B cell (primary cell): ENCODE results near the gene SERINC5. TPM values are rescaled to one million over a fixed set of nuclear protein-coding genes. Genes with fewer than 3 reads are reported as not detected.

ENCODE experiments used
- ATAC-seq: fragments of 200-7000 bp; cut with Tn5 transposase; one replicate; pipeline ENCODE4 v1.10.0; 2021; ENCODE audit warnings: low read depth, mild to moderate bottlenecking, moderate number of reproducible peaks, moderate library complexity
- CTCF ChIA-PET: fragments of 350-600 bp; sonication (Branson Sonifier 250); formaldehyde crosslinking; loops from one replicate; lab custom pipeline; 2021; ENCODE audit warnings: antibody characterized with exemption, inconsistent platforms; lab: Charles Lee
- POLR2A ChIA-PET: fragments of 350-600 bp; sonication (Branson Sonifier 250); formaldehyde crosslinking; loops from one replicate; lab custom pipeline; 2021; ENCODE audit warnings: antibody characterized with exemption; lab: Charles Lee
- DNase-seq: peaks from one replicate; pipeline ENCODE4 v3.0.0; 2013
- H2AFZ ChIP-seq: 2 replicates; pipeline ENCODE4 v1.6.1; 2012; ENCODE audit warnings: mild to moderate bottlenecking, low read depth, low read length; ENCODE audit not compliant: insufficient read depth, poor library complexity, severe bottlenecking
- H3K27ac ChIP-seq, 2 donors: 1 replicate in 1 of 2; 2 replicates in 1 of 2; pipeline ENCODE4 v1.5.1; 2012 to 2013; ENCODE audit warnings: low read length in 2 of 2, mild to moderate bottlenecking in 2 of 2, moderate library complexity in 1 of 2
- H3K27me3 ChIP-seq, 4 experiments: fragments of 200-600 bp in 1 of 4; sonication (generic) in 1 of 4; replicated peaks in 1 of 4; 1 replicate in 2 of 4; 2 replicates in 2 of 4; pipeline versions ENCODE4 v1.6.1 to v1.7.0; 2013 to 2016; ENCODE audit warnings: low read length in 3 of 4, mild to moderate bottlenecking in 2 of 4, mixed read lengths in 1 of 4, moderate library complexity in 1 of 4; ENCODE audit not compliant: insufficient read depth in 4 of 4, control insufficient read depth in 3 of 4; ENCODE audit errors: control extremely low read depth in 1 of 4
- H3K36me3 ChIP-seq, 2 experiments: replicated peaks in 1 of 2; 1 replicate in 1 of 2; 2 replicates in 1 of 2; pipeline versions ENCODE4 v1.6.1 to v1.7.1; 2013; ENCODE audit warnings: low read length in 1 of 2; ENCODE audit not compliant: insufficient read depth in 2 of 2, control insufficient read depth in 1 of 2; ENCODE audit errors: control extremely low read depth in 1 of 2, extremely low read depth in 1 of 2
- H3K4me1 ChIP-seq, 2 donors: fragments of 200-600 bp in 1 of 2; sonication (generic) in 1 of 2; 1 replicate in 1 of 2; 2 replicates in 1 of 2; pipeline versions ENCODE4 v1.5.1 to v1.6.1; 2013 to 2017; ENCODE audit warnings: low read length in 2 of 2; ENCODE audit not compliant: control insufficient read depth in 2 of 2, insufficient read depth in 2 of 2
- H3K4me2 ChIP-seq: replicated peaks from 2 replicates; pipeline ENCODE3; 2012; ENCODE audit warnings: mild to moderate bottlenecking, low read depth, low read length; ENCODE audit not compliant: poor library complexity, severe bottlenecking
- H3K4me3 ChIP-seq, 5 experiments: fragments of 200-600 bp in 1 of 5; sonication (generic) in 1 of 5; 1 replicate in 3 of 5; 2 replicates in 2 of 5; pipeline versions ENCODE4 v1.5.1 to v1.7.0; 2011 to 2016; ENCODE audit warnings: low read length in 4 of 5, mild to moderate bottlenecking in 4 of 5, low read depth in 2 of 5, control low read depth in 1 of 5, moderate library complexity in 1 of 5; ENCODE audit not compliant: insufficient read depth in 1 of 5; ENCODE audit errors: control extremely low read depth in 1 of 5, extremely low read depth in 1 of 5
- H3K79me2 ChIP-seq: fragments of 200-600 bp; sonication (generic); one replicate; pipeline ENCODE4 v1.6.0; 2016; ENCODE audit warnings: low read length; ENCODE audit not compliant: control insufficient read depth, insufficient read depth
- H3K9ac ChIP-seq: fragments of 200-600 bp; sonication (generic); 2 replicates; pipeline ENCODE4 v1.6.1; 2017; ENCODE audit warnings: mild to moderate bottlenecking, low read length, moderate library complexity
- H3K9me3 ChIP-seq, 3 donors: one replicate each; pipeline versions ENCODE4 v1.6.1 to v1.7.1; 2013; ENCODE audit warnings: low read length in 2 of 3; ENCODE audit not compliant: control insufficient read depth in 2 of 3, insufficient read depth in 1 of 3; ENCODE audit errors: control extremely low read depth in 1 of 3
- H4K20me1 ChIP-seq: 2 replicates; pipeline ENCODE4 v1.6.0; 2012; ENCODE audit warnings: mild to moderate bottlenecking, low read length; ENCODE audit not compliant: insufficient read depth, control insufficient read depth, poor library complexity, severe bottlenecking
- H3K27ac Mint-ChIP-seq: one replicate; pipeline ENCODE4 v1.8.0; 2021; ENCODE audit warnings: mixed read lengths
- H3K27me3 Mint-ChIP-seq: one replicate; pipeline ENCODE4 v1.8.0; 2021; ENCODE audit warnings: mixed read lengths
- H3K4me1 Mint-ChIP-seq: one replicate; pipeline ENCODE4 v1.8.0; 2021; ENCODE audit warnings: mixed read lengths
- H3K4me3 Mint-ChIP-seq: one replicate; pipeline ENCODE4 v1.8.0; 2021; ENCODE audit warnings: mixed read lengths
- H3K9me3 Mint-ChIP-seq: one replicate; pipeline ENCODE4 v1.8.0; 2022; ENCODE audit warnings: mixed read lengths; ENCODE audit not compliant: insufficient read depth
- EZH2 ChIP-seq: IDR thresholded peaks from 2 replicates; pipeline ENCODE4 v1.6.1; 2012; ENCODE audit warnings: borderline replicate concordance, low read depth, mild to moderate bottlenecking, moderate library complexity, low read length; ENCODE audit not compliant: insufficient read depth, poor library complexity, severe bottlenecking
- WGBS: methylation state at CpG from one replicate; pipeline ENCODE4 v1.1.5; 2013; ENCODE audit warnings: missing lambda C conversion rate; ENCODE audit not compliant: insufficient coverage; 5-methylcytosine and 5-hydroxymethylcytosine counted together
- intact Hi-C: fragments of 100-400 bp; cut with micrococcal nuclease; formaldehyde crosslinking; loops from one replicate; pipeline ENCODE4 v1.10.0; 2022
- polyA plus RNA-seq: library from polyadenylated mRNA; depleted of rRNA; stranded (reverse); fragments of >200 nt; gene quantifications from 2 replicates; pipeline ENCODE4 v1.2.3, GENCODE V29; 2012
- total RNA-seq, 2 donors: library from RNA; stranded (reverse); fragments of 120-200 nt in 1 of 2; gene quantifications; 1 replicate in 1 of 2; 2 replicates in 1 of 2; pipeline versions ENCODE4 v1.2.3 to v1.2.4, GENCODE V29; 2013 to 2022
- TF ChIP-seq, protein P1 (sequence below): fragments of 200-600 bp; IDR thresholded peaks from one replicate; pipeline ENCODE4 v1.8.0; 2022; ENCODE audit warnings: antibody characterized with exemption, mild to moderate bottlenecking

SERINC5 gene
- total and polyA plus RNA-seq, 2 donors (not counting 1 experiment from before 2014, with no cell fraction given): 2.4 to 9.5 TPM

DNA sequence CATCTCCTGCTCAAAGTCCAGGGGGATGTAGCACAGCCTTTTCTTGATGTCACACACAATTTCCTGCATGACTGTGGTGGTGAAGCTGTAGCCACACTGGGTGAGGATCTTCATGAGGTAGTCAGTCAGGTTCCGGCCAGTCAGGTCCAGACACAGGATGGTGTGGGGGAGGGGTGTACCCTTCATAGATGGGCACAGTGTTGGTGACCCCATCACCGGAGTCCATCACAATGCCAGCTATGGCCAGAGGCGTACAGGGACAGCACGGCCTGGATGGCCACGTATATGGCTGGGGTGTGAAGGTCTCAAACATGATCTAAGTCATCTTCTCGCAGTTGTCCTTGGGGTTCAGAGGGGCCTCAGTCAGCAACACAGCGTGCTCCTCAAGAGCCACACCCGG lies 44.3 kb upstream of the SERINC5 start:
- H3K27ac Mint-ChIP-seq: no peak overlapping the region
- no peaks in the 10 kb centered on the region for H3K36me3 ChIP-seq
- POLR2A ChIA-PET: no interaction called here
- H3K4me2 ChIP-seq: no peak overlapping the region
- H3K79me2 ChIP-seq: no peaks in the 10 kb centered on the region
- H3K4me1 ChIP-seq: no peaks in the 10 kb centered on the region
- no peaks in the 10 kb centered on the region for H3K9me3 ChIP-seq
- ATAC-seq: no peak
- peaks cover 6% of the 10 kb centered on the region for H3K27me3 Mint-ChIP-seq
- no peak for DNase-seq
- no peak overlapping the region for H2AFZ ChIP-seq
- no peak overlapping the region for H3K4me3 Mint-ChIP-seq
- no peaks in the 10 kb centered on the region for H4K20me1 ChIP-seq
- H3K27me3 ChIP-seq: no peaks in the 10 kb centered on the region
- WGBS: 96% methylated on average over 6 of the region's 8 CpGs
- no peaks in the 10 kb centered on the region for H3K9me3 Mint-ChIP-seq
- H3K9ac ChIP-seq: no peak overlapping the region
- CTCF ChIA-PET: interaction anchor here (1.5 kb wide), 1 partner anchor 209 kb away, joined by 3 read pairs; no protein-coding TSS in a partner anchor
- intact Hi-C loops: no loop called here
- TF ChIP-seq, protein P1, sequence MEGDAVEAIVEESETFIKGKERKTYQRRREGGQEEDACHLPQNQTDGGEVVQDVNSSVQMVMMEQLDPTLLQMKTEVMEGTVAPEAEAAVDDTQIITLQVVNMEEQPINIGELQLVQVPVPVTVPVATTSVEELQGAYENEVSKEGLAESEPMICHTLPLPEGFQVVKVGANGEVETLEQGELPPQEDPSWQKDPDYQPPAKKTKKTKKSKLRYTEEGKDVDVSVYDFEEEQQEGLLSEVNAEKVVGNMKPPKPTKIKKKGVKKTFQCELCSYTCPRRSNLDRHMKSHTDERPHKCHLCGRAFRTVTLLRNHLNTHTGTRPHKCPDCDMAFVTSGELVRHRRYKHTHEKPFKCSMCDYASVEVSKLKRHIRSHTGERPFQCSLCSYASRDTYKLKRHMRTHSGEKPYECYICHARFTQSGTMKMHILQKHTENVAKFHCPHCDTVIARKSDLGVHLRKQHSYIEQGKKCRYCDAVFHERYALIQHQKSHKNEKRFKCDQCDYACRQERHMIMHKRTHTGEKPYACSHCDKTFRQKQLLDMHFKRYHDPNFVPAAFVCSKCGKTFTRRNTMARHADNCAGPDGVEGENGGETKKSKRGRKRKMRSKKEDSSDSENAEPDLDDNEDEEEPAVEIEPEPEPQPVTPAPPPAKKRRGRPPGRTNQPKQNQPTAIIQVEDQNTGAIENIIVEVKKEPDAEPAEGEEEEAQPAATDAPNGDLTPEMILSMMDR: no peak
- TF ChIP-seq EZH2: no peak
- H3K27ac ChIP-seq: no peak overlapping the region
- H3K4me3 ChIP-seq: no peak overlapping the region
- no peaks in the 10 kb centered on the region for H3K4me1 Mint-ChIP-seq

DNA sequence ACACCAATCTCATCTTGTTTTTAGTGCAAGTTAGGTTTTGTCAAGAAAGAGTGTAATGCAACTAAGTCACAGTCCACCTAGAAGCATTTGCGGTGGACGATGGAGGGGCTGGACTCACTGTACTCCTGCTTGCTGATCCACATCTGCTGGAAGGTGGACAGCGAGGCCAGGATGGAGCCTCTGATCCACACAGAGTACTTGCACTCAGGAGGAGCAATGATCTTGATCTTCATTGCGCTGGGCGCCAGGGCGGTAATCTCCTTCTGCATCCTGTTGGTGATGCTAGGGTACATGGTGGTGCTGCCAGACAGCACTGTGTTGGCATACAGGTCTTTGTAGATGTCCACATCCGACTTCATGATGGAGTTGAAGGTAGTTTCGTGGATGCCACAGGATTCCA lies 43.8 kb upstream of the SERINC5 start:
- Histone ChIP-seq H4K20me1 (no peaks in the 10 kb centered on the region), H3K4me3 (no peak overlapping the region), H3K36me3 (no peaks in the 10 kb centered on the region), H3K79me2 (no peaks in the 10 kb centered on the region), H3K27ac (no peak overlapping the region), H3K27me3 (no peaks in the 10 kb centered on the region), H3K9me3 (no peaks in the 10 kb centered on the region), H2AFZ (no peak overlapping the region), H3K9ac (no peak overlapping the region), H3K4me2 (no peak overlapping the region), H3K4me1 (no peaks in the 10 kb centered on the region)
- TF ChIP-seq EZH2: no peak
- TF ChIP-seq, protein P1: no peak
- intact Hi-C loops: no loop called here
- POLR2A ChIA-PET: no interaction called here
- Mint-ChIP-seq H3K27ac (no peak overlapping the region), H3K9me3 (no peaks in the 10 kb centered on the region), H3K27me3 (peaks cover 6% of the 10 kb centered on the region), H3K4me3 (no peak overlapping the region), H3K4me1 (no peaks in the 10 kb centered on the region)
- DNase-seq: no peak
- CTCF ChIA-PET: no interaction called here
- no peak for ATAC-seq
- 91% methylated on average over 8 of the region's 8 CpGs for WGBS
